ENCODE results near the gene IRF2.

GRCh38 chr4:184459413-184459812 is 14.9 kb downstream of the IRF2 start:
- no peak for TF ChIP-seq PPARA (CRISPR knock-in tag; IDR thresholded peaks at IDR 0.05; ENCODE audit: borderline replicate concordance)
- TF ChIP-seq TCF4 (CRISPR knock-in tag; IDR thresholded peaks at IDR 0.05; ENCODE audit: borderline replicate concordance): no peak
- no peak for TF ChIP-seq PATZ1 (CRISPR knock-in tag; IDR thresholded peaks at IDR 0.05; ENCODE audit: borderline replicate concordance)
- TF ChIP-seq GLIS3 (CRISPR knock-in tag; IDR thresholded peaks at IDR 0.05): no peak
- TF ChIP-seq ZC3H10 (CRISPR knock-in tag; IDR thresholded peaks at IDR 0.05): no peak
- no peak for TF ChIP-seq CSRNP3 (CRISPR knock-in tag; IDR thresholded peaks at IDR 0.05)
- TF ChIP-seq CSDC2 (CRISPR knock-in tag; IDR thresholded peaks at IDR 0.05): no peak
